T-cell (primary cell): ENCODE measurements around the gene TOB1. TPM values are rescaled to one million over a fixed set of nuclear protein-coding genes. Genes with fewer than 3 reads are reported as not detected.
A peak's percentile ranks its signal among the peaks of the same experiment; 100 is the strongest.

ENCODE experiments used
- ATAC-seq, 4 experiments: fragments of 200-7000 bp in 3 of 4; fragments of 150-1000 bp in 1 of 4; cut with Tn5 transposase; replicated peaks in 1 of 4; 1 replicate in 3 of 4; 2 replicates in 1 of 4; pipeline ENCODE4 v1.10.0; 2021; ENCODE audit warnings: moderate library complexity in 3 of 4, mild to moderate bottlenecking in 2 of 4, moderate number of reproducible peaks in 1 of 4
- CTCF ChIA-PET, 2 donors: fragments of 300-600 bp; sonication (Branson Sonifier 250); formaldehyde crosslinking; loops; one replicate each; lab custom pipeline; 2022; ENCODE audit warnings: antibody characterized with exemption in 2 of 2; lab: Charles Lee
- POLR2A ChIA-PET, 2 donors: fragments of 300-600 bp; sonication (Branson Sonifier 250); formaldehyde crosslinking; loops; one replicate each; lab custom pipeline; 2022; ENCODE audit warnings: antibody characterized with exemption in 2 of 2; lab: Charles Lee
- DNase-seq, 35 experiments: peaks; one replicate each; pipeline versions ENCODE4 v3.0.0 to v3.0.0-alpha.2; 2013 to 2023
- H3K27ac ChIP-seq: one replicate; pipeline ENCODE4 v1.5.1; 2013; ENCODE audit warnings: low read length
- H3K27me3 ChIP-seq, 2 experiments: replicated peaks in 1 of 2; 1 replicate in 1 of 2; 2 replicates in 1 of 2; pipeline versions ENCODE4 v1.6.1 to v1.7.0; 2013; ENCODE audit warnings: low read length in 1 of 2, mixed read lengths in 1 of 2; ENCODE audit not compliant: control insufficient read depth in 2 of 2, insufficient read depth in 2 of 2; ENCODE audit errors: extremely low read depth in 1 of 2
- H3K36me3 ChIP-seq, 2 donors: 1 replicate in 1 of 2; 2 replicates in 1 of 2; pipeline versions ENCODE4 v1.6.1 to v1.7.0; 2013; ENCODE audit warnings: low read length in 1 of 2; ENCODE audit not compliant: control insufficient read depth in 2 of 2, insufficient read depth in 1 of 2; ENCODE audit errors: extremely low read depth in 1 of 2
- H3K4me1 ChIP-seq, 2 experiments: 1 replicate in 1 of 2; 2 replicates in 1 of 2; pipeline versions ENCODE4 v1.6.1 to v1.7.0; 2013; ENCODE audit warnings: low read length in 2 of 2, mixed read lengths in 1 of 2; ENCODE audit not compliant: insufficient read depth in 2 of 2, control insufficient read depth in 1 of 2; ENCODE audit errors: extremely low read depth in 1 of 2
- H3K4me3 ChIP-seq, 2 donors: 1 replicate in 1 of 2; 2 replicates in 1 of 2; pipeline versions ENCODE4 v1.5.1 to v1.7.0; 2013; ENCODE audit warnings: mild to moderate bottlenecking in 2 of 2, low read length in 1 of 2, moderate library complexity in 1 of 2; ENCODE audit not compliant: control insufficient read depth in 1 of 2; ENCODE audit errors: extremely low read depth in 1 of 2
- H3K9me3 ChIP-seq: 2 replicates; pipeline ENCODE4 v1.7.0; 2013
- H3K27ac Mint-ChIP-seq, 2 donors: one replicate each; pipeline ENCODE4 v1.8.0; 2020 to 2021; ENCODE audit warnings: mild to moderate bottlenecking in 2 of 2, mixed read lengths in 2 of 2
- H3K27me3 Mint-ChIP-seq, 2 donors: one replicate each; pipeline ENCODE4 v1.8.0; 2021 to 2022; ENCODE audit warnings: mixed read lengths in 2 of 2
- H3K36me3 Mint-ChIP-seq: one replicate; pipeline ENCODE4 v1.8.0; 2021; ENCODE audit warnings: mixed read lengths
- H3K4me1 Mint-ChIP-seq, 3 donors: one replicate each; pipeline ENCODE4 v1.8.0; 2020 to 2022; ENCODE audit warnings: mixed read lengths in 3 of 3, mild to moderate bottlenecking in 1 of 3
- H3K4me3 Mint-ChIP-seq, 3 donors: one replicate each; pipeline ENCODE4 v1.8.0; 2020 to 2022; ENCODE audit warnings: mild to moderate bottlenecking in 3 of 3, mixed read lengths in 3 of 3, moderate library complexity in 3 of 3
- H3K9me3 Mint-ChIP-seq, 3 donors: one replicate each; pipeline ENCODE4 v1.8.0; 2020 to 2022; ENCODE audit warnings: mixed read lengths in 3 of 3
- WGBS: methylation state at CpG from one replicate; pipeline ENCODE4 v1.1.5; 2013; ENCODE audit warnings: missing lambda C conversion rate; ENCODE audit not compliant: insufficient coverage; 5-methylcytosine and 5-hydroxymethylcytosine counted together
- total RNA-seq, 35 experiments: library from RNA in 6 of 35; stranded (reverse) in 6 of 35; fragments of 120-200 nt in 1 of 35; gene quantifications; one replicate each; pipeline versions ENCODE4 v1.2.1 to v1.2.4 and lab custom pipeline; 2013 to 2026

The TOB1 gene
- total RNA-seq, 5 donors from 2014 or later (not counting 1 experiment from before 2014, with no cell fraction given): 75.4 to 310 (median 92.6) TPM

GRCh38 chr17:50834429-50835300 lies 31.5 kb downstream of the TOB1 start:
- CTCF ChIA-PET: interaction anchor here in 1 of 2 donors (0.5 to 0.6 kb wide), 4 partner anchors 58 to 429 kb away, joined by 3 to 17 read pairs (median 4); no protein-coding TSS in a partner anchor
- H3K27ac ChIP-seq: no peak overlapping the region
- H3K4me3 Mint-ChIP-seq: no peak overlapping the region
- H3K4me3 ChIP-seq: no peak overlapping the region
- ATAC-seq (no peak), DNase-seq (no peak)
- peaks cover 16 to 23% of the 10 kb centered on the region in 2 donors for H3K27me3 Mint-ChIP-seq
- H3K36me3 Mint-ChIP-seq: no peaks in the 10 kb centered on the region
- peaks cover 0 to 5% (median 0%) of the 10 kb centered on the region in 3 donors for H3K4me1 Mint-ChIP-seq
- 84% methylated on average over 29 of the region's 38 CpGs for WGBS
- no peaks in the 10 kb centered on the region for H3K9me3 Mint-ChIP-seq
- H3K27me3 ChIP-seq: peaks cover 0 to 58% of the 10 kb centered on the region in 2 experiments
- H3K9me3 ChIP-seq: no peaks in the 10 kb centered on the region
- no peaks in the 10 kb centered on the region for H3K4me1 ChIP-seq
- POLR2A ChIA-PET: no interaction called here
- H3K27ac Mint-ChIP-seq: peak overlapping the region in 1 of 2 donors; percentile 27
- no peaks in the 10 kb centered on the region for H3K36me3 ChIP-seq

DNA sequence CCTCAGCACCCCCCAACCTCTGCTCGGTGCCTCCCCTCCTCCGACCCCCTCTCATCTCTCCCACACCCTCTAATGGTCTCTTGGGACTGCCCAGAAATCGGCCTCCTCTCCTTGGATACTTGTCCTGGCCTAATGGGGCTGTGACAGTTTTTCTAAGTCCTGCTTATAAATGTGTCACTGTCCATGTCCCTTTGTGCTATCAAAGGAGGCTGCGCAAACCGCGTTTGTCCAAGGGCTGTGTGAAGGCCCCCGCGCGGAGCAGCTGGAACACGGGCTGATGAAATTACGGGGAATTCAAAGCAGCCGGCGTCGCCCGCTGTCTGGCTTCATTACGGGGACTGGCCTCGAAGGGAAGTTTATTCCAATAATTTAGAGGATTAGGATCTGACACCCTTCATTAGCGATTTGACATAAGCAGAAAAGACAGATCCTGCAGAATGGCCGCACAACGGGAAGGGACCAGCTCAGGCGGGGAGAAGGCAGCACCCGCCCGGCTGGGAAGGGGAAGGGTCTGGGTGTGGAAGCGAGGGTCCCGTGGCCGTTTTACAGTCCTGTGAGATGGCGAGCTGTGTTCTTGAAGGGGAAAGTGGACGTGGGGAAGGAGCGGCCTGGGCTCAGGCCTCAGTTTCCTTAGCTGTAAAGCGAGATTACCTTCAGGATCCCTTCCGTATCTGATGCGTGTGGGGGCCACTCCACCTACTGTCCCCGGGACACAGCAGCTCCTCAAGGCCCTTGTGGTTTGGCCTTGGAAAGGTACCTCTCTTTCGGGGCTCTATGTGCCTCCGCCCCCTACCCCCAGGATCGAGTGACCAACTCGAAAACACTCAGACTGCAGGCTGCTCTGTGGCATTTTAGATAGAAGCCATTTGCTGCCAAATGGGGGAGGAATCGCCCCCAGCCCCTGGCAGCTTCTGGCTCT lies 32.4 kb downstream of the TOB1 start:
- H3K36me3 Mint-ChIP-seq: no peaks in the 10 kb centered on the region
- CTCF ChIA-PET: no interaction called here
- no peaks in the 10 kb centered on the region for H3K4me1 ChIP-seq
- DNase-seq: no peak
- peaks cover 0 to 61% of the 10 kb centered on the region in 2 experiments for H3K27me3 ChIP-seq
- no peak for ATAC-seq
- no peaks in the 10 kb centered on the region for H3K9me3 ChIP-seq
- no peaks in the 10 kb centered on the region for H3K9me3 Mint-ChIP-seq
- peaks cover 22 to 27% of the 10 kb centered on the region in 2 donors for H3K27me3 Mint-ChIP-seq
- WGBS: 88% methylated on average over 24 of the region's 38 CpGs
- H3K36me3 ChIP-seq: no peaks in the 10 kb centered on the region
- H3K4me3 ChIP-seq: no peak overlapping the region
- no peak overlapping the region for H3K27ac Mint-ChIP-seq
- POLR2A ChIA-PET: no interaction called here
- H3K4me3 Mint-ChIP-seq: no peak overlapping the region
- peaks cover 0 to 5% (median 0%) of the 10 kb centered on the region in 3 donors for H3K4me1 Mint-ChIP-seq
- H3K27ac ChIP-seq: no peak overlapping the region

- Histone ChIP-seq H3K27me3 (peaks cover 0 to 61% of the 10 kb centered on the region in 2 experiments), H3K4me1 (no peaks in the 10 kb centered on the region), H3K9me3 (no peaks in the 10 kb centered on the region), H3K27ac (no peak overlapping the region), H3K36me3 (no peaks in the 10 kb centered on the region), H3K4me3 (no peak overlapping the region)
- no peaks in the 10 kb centered on the region for H3K36me3 Mint-ChIP-seq
- peaks cover 0 to 5% (median 0%) of the 10 kb centered on the region in 3 donors for H3K4me1 Mint-ChIP-seq
- peaks cover 22 to 27% of the 10 kb centered on the region in 2 donors for H3K27me3 Mint-ChIP-seq
- ChIA-PET POLR2A (no interaction called here), CTCF (no interaction called here)
- ATAC-seq (no peak), DNase-seq (no peak)
- no peak overlapping the region for H3K27ac Mint-ChIP-seq
- WGBS: 84% methylated on average over 11 of the region's 13 CpGs
- no peak overlapping the region for H3K4me3 Mint-ChIP-seq
- no peaks in the 10 kb centered on the region for H3K9me3 Mint-ChIP-seq
These were observed 33.2 kb downstream of the TOB1 start for GRCh38 chr17:50832864-50833381.

GRCh38 chr17:50832267-50832863 lies 33.8 kb downstream of the TOB1 start:
- Histone ChIP-seq H3K4me1 (no peaks in the 10 kb centered on the region), H3K36me3 (no peaks in the 10 kb centered on the region), H3K27me3 (peaks cover 0 to 64% of the 10 kb centered on the region in 2 experiments), H3K4me3 (no peak overlapping the region), H3K27ac (no peak overlapping the region), H3K9me3 (no peaks in the 10 kb centered on the region)
- H3K36me3 Mint-ChIP-seq: no peaks in the 10 kb centered on the region
- DNase-seq (no peak), ATAC-seq (no peak)
- 83% methylated on average over 5 of the region's 12 CpGs for WGBS
- no peak overlapping the region for H3K4me3 Mint-ChIP-seq
- ChIA-PET POLR2A (no interaction called here), CTCF (no interaction called here)
- no peaks in the 10 kb centered on the region for H3K9me3 Mint-ChIP-seq
- peaks cover 22 to 27% of the 10 kb centered on the region in 2 donors for H3K27me3 Mint-ChIP-seq
- no peak overlapping the region for H3K27ac Mint-ChIP-seq
- peaks cover 0 to 5% (median 0%) of the 10 kb centered on the region in 3 donors for H3K4me1 Mint-ChIP-seq

- no peak for DNase-seq
- no peaks in the 10 kb centered on the region for H3K36me3 Mint-ChIP-seq
- no peak overlapping the region for H3K4me3 ChIP-seq
- H3K27me3 ChIP-seq: peaks cover 0 to 64% of the 10 kb centered on the region in 2 experiments
- H3K27ac Mint-ChIP-seq: no peak overlapping the region
- no peaks in the 10 kb centered on the region for H3K9me3 Mint-ChIP-seq
- H3K4me3 Mint-ChIP-seq: no peak overlapping the region
- ChIA-PET POLR2A (no interaction called here), CTCF (no interaction called here)
- H3K27ac ChIP-seq: no peak overlapping the region
- H3K36me3 ChIP-seq: no peaks in the 10 kb centered on the region
- peaks cover 0 to 5% (median 0%) of the 10 kb centered on the region in 3 donors for H3K4me1 Mint-ChIP-seq
- ATAC-seq: no peak
- H3K4me1 ChIP-seq: no peaks in the 10 kb centered on the region
- peaks cover 22 to 27% of the 10 kb centered on the region in 2 donors for H3K27me3 Mint-ChIP-seq
- 40% methylated on average over 2 of the region's 11 CpGs for WGBS
- no peaks in the 10 kb centered on the region for H3K9me3 ChIP-seq
These were observed 34.7 kb downstream of the TOB1 start for GRCh38 chr17:50831471-50831928.
